Activated CD4-positive, CD25-positive, alpha-beta regulatory T cell (primary cell): ENCODE results near the gene PBX3.

Experiments
- DNase-seq, 4 experiments: peaks; one replicate each; lab custom pipeline; 2025; lab: John Stamatoyannopoulos, UW

Gene PBX3

DNA sequence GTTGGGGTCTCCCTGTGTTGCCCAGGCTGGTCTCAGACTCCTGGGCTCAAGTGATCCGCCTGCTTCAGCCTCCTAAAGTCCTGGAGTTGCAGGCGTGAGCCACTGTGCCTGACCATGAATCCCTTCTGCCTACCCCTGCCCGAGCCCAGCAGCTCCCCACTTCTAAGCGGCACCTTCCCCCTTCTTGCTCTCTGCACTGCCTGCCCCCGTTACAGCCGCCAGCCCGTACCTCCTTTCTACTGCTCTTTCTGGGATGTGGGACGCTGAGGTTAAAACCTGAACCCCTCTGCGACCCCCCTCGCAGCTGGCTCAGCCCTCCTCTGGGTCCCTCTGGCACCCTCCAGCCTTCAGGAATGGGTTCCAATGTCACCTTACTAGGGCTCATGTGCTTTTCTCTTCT lies 249.6 kb downstream of the PBX3 start:
- no peak for DNase-seq

DNA sequence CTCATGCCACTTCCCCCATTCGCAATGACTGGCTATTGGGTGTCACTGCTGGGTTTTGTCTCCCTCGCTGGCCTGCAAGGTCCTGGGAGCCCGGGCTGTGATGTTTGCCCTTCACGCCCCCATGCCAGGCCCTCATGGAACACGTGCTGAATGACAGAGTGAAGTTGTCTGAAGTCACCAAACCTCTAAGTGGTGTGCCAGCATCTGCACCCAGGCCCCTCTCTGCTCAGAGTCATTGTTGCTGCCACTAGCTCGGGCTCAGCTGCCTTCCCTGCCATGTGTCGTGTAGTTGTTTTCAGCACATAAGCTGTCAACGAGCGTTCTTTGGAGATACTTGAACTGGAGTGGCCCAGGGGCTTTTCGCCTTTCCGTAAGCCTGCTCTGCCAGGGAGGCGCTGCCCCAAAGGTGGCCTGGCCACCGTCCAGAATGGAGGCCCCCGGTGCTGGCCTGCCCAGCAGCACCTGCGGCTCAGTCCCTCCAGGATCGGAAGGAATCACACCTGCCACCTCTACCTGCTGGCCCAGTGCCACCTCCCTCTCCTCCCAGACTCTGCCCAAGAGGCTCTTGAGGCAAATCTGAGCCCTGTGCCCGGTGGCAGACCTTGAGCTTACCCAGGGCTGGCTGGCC lies 250.1 kb downstream of the PBX3 start:
- no peak for DNase-seq

DNA sequence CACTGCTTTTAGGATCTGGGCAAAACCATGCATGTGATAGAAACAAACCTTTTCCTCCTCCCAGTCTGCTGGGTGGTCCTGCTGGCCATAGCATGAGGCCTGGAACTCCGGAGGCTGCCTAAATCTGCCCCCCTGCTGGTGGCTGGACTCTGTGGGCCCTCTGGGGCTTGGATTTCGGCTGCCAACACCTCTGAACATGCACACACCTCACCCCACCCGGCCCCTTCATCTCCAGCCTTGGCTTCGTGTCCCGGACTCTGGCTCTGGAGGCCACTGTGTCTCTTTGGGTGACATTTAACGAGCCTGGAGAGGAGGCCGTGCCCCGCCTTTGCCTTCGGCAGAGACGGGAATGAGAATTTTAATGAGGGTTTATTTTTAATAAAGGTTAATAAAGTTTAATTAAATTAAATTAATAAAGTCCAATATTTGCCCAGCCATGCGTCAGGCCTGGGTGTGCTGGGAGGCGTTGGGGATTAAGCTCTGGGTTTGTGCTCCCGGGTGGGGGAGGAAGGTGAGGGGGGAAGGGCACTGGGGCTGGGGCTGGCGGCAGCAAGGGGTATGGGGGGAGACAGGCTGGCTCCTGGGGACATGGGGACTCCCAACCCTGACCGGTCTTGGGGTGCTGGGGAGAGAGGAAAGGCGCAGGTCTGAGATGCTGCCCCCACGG lies 251.8 kb downstream of the PBX3 start:
- no peak for DNase-seq

DNA sequence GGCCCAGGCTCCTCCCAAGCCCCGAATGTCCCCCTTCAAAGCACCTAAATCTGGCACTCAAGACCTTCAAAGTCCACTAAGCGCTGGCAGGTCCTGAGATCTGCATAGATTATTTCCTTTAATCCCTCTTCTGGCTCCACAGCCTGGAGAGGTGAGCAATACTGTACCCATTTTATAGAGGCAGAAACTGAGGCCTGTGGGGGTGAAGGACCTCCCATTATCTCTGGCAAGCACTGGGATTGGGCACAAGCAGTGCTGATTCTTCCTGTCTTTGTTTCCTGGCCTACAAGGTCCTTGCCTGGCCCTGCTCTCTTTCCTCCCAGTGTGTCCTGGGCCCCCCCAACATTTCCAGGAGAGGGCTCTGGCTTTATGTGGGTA lies 252.3 kb downstream of the PBX3 start:
- DNase-seq = no peak

DNA sequence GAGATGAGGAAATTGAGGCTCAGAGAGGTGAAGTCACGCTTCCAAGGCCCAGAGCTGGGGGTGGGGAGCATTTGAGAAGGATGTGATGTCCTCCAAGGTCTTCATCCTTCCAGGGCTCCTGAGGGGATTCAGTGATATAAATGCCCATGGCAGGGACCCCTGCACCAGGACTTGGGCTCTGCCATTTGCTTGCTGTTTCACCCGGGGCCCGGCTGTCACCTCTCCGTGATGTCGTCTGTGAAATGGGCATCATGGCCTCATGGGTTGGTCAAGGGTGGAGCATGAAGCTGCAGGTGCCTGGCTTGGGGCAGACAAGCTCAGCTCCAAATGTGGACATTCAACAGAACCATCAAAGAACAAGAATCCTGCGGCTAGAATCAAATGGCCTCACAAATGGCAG lies 253.1 kb downstream of the PBX3 start:
- no peak for DNase-seq

DNA sequence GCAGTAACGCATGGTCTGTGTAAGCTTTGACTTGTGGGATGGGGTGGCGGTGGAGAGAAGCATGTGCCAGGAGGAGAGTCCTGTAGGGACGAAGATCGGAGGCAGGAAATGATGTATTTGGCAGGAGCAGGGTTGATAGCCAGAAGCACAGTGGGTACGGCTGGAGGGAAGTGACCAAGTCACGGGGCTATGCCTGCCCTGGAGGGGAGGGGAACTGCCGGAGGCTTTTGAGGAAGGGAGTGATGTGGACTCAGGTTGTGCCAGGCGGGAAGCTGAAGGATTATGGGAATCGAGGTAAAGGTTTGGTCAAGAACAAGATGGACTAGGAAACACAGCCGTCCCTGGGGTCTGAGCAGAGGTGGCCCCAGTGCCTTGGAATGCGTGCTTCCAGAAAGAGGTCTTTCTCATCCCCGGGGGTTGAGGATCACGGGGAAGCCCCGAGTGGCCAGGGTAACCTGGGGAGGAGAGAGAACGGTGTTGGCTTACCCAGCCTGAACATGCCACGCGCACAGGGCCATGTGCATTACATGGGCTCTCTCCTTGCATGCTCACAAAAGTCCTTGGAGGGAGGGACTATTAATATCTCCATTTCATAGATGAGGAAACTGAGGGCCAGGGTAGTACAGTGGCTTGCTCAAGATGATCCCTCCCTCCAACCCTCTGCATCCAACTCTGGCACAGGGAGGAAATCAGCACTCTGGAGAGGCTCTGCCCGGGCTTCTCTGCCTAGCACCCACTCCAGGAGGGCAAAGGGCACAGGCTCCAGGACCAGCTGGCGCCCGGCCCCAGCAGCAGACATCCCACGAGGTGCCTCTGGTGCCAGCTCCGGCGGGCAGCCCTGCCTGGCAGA lies 253.8 kb downstream of the PBX3 start:
- DNase-seq = no peak

DNA sequence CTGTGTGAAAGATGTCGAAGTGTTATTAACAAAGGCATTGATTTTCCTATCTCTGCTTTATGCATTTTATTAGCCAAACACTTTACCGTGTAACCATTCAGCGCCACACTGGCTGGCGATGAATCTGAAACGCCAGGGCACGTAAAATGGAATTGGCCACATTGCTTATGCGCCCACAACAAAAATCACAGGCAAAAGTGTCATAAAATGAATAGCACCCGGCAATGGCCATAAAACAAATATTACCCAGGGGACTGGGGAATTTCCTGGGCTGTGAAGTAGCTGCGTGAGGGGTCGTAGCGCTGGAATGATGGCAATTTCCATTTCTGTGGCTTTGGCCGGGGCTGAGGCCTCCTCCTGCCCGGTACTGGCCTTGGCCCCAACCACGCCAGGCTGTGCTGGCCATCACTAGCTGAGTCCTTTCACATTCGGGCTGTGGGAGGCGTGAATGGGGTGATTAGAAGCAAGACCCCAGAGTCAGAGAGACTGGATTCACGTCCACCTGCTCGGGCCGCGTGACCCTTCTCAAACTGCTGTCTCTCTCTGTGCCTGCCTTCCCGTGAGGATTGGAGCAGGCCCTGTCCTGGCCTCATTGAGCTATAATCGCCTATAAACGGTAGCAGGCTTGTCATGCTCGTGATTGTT lies 254.5 kb downstream of the PBX3 start:
- DNase-seq = no peak

DNA sequence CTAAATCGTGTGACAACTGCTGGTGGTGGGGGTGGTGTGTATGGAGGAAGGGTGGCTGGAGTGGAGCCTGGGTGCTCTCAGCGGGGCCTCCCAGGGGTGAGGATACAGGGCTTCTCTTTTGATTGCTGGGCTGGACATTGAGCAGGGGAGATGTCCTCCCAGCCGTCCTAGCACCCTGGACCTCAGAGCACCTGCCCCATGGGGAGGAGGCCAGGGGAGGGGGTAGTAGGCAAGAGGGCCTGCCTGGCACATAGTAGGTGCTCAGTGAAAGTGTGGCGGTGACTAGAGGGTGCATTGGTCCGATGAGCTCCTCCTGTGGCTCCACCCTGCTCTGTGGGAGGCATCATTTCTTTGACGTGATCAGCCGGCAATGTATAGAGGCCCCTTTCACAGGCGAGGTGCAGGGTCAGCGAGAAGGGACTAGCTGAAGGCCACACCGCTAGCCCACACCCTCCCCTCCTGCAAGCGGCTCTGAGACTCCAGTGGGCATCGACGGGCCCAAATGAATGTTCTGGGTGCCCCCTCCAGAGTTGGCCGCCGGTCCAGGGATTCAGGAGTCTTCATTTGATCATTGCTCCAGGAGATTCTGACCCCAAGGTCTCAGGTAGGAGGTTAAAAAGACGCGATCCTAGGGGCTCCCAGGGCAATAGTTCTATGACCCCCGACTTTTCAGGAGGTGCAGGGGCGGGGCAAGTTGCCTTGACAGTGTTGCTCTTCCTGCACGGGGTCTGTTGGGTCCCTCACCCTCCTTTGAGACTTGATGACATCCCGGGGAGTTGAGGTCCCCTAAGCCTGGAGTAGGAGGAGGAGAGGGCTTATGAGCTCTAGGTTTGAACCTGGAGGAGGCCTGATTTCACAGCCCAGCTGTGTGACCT lies 255.5 kb downstream of the PBX3 start:
- no peak for DNase-seq

DNA sequence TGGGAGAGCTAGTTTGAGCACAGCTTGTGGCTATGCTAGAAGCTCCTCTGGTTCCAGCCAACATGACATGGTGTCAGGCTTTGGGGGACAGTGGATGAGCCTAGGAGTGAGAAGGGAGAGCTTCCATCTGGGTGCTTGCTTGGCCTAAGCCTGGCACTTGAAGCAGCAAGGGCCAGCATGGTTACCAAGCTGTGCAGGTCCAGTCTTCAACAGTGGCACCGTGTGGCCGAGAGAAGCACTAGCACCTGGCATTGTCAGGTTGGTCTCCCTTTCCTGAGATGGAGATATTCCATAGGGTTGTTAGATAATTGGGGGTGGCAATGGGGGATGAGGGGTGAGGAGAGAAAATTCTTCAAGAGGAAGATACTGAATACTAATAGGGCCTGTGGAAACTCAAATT lies 261.9 kb downstream of the PBX3 start:
- DNase-seq = no peak

DNA sequence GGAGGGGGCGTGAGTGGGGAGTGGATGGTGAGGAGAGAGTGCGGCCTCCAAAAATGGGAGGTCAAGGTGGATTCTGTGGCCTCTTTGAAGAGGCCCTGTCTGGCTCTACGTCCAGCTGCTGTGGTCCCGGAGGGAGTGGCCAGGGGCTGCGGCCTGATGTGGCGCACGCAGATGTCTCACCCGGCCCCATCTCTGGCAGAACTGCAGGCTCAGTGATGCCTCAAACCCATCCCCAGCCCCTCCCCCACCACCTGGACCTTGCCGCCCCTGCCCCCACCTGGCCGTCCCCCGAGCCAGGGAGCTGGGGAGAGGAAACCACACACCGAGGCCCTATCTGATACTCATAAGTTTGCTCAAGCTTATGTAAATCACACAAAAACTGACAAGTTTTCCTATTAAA lies 267.6 kb downstream of the PBX3 start:
- no peak for DNase-seq

DNA sequence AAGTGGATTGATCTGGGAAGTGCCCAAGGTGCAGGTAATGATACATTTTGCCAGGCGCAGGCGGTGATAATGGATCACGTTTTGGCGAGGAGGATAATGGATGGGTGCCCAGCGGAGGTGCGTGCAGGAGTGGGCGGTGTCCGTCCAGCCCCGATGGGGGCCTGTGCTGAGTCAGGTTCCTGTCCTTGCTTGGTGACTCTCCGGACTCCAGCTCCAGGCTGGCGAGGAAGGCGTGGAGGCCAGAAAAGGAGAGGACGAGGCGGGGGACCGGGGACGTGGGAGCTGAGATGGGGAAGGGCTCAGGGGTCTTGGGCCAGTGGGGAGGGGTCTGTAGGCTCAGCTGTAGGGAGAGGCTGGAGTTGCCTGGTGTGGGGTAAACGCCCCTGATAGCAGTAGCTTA lies 268.3 kb downstream of the PBX3 start:
- no peak for DNase-seq

DNA sequence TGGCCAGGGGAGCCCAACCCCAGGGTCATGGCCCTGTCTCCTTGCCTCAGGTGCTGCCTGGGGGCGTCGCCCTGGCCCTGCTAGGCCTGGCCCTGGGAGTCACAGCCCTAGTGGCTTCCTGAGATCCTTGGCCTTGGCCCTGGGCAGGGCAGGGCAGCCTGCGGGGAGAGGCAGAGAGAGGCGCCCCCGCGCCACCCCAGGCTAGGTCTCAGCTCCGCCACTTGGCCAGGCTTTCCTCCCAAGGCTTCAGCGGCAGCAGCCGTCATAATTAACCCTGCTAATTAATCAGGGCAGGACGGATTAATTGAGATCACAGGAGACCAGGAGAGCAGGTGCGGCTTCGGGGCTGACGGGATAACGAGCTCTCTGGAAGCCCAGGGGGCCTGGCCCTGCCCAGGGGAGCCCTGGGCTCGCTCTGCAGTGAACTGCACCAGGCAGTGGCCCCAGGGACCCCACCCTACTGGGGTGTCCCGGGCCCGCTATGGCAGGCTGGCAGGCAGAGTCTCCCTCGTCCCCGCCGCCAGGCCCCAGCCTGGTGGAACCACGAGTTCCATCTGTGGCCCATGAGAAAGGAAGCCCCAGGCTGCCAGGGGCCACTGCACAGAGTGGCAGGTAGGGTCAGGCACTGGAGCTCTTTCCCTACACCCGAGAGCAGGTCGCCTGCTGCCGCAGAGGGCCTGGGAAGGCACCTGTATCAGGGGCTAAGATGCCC lies 269.6 kb downstream of the PBX3 start:
- DNase-seq = no peak
